GM18861 (cell line): ENCODE measurements around the gene EML6.

Experiments
- ATAC-seq: cut with Tn5 transposase; IDR thresholded peaks from one replicate; pipeline ENCODE4 v1.9.1; 2021; ENCODE audit not compliant: unreplicated experiment

Gene EML6

GRCh38 chr2:54704688-54705605 is 18.5 kb upstream of the EML6 start:
- ATAC-seq, result peak; percentile 73

DNA sequence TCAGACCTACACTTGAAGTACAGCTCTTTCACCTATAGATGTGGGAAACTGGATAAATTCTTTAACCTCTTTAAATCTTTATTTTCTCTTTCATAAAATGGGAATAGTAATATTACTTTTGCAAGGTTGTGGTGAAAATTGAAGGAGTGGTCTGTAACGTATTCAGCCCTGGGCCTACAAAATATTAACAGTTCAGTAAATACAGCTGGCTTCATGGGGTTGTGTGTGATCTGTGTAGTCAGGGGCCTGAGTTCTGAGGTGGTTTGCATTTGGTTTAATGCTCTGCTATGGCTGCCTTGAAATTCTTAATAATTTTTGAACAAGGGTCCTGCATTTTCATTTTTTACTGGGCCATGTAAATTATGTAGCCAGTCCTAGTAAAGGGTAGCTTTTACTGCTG is 16.8 kb upstream of the EML6 start:
- no peak for ATAC-seq

DNA sequence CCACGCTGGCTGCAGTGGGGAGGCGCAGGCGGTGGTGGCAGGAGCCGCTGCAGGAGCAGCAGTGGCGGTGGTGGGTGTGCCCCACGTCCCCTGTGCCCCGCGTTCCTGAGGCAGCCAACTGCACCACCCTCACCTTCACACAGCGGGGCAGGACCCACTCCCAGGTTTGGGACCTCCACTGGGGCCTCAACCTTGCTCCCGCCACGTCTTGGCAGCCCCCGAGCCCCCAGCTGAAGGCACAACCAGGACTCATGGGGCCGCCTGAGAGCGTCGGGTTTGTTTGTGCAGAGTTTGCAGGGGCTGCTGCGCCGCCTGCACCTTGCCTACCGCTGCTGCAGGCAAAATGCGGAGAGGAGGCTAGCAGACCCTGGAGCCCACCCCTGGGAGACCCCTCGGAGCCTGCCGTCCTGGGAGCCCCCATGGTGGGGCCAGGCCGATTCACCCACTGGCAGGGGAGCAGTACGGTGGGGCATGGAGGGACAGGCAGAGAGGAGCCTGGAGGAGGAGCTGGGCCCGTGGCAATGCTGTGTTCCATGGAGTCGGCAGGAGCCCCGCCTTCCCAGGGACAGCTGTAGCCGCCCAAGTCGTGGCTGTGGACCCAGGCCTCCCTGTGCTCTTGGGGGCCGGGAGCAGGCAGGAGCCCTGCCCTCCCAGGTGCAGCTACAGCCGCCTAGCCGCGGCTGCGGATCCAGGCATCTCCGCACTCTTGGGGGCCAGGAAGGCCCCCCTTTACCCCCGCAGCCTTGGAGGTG is 14.7 kb upstream of the EML6 start:
- no peak for ATAC-seq

GRCh38 chr2:54709336-54709809 is 14.1 kb upstream of the EML6 start:
- no peak for ATAC-seq

GRCh38 chr2:54710216-54710615 is 13.2 kb upstream of the EML6 start:
- ATAC-seq, result no peak

DNA sequence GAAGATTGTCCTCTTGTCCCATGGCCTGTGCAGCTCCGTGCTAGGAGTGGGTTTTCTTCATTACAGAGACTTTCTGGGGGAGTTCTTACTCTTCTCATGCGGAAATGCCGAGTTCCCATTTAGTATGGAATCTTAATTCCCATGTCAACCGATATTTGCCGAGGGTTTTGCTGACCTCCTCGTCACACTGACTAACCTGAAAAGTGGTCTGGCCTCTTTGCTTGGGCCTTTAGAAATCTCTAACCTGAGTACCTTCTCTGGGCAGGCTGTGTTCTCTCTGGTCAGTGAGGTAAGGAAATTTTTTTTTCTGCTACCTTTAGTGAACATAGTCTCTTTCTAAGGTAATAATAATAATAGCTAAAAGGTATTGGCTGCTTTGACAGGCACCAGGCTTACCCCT is 10.9 kb upstream of the EML6 start:
- no peak for ATAC-seq

- no peak for ATAC-seq
Measured at GRCh38 chr2:54714996-54715395, 8.5 kb upstream of the EML6 start.

DNA sequence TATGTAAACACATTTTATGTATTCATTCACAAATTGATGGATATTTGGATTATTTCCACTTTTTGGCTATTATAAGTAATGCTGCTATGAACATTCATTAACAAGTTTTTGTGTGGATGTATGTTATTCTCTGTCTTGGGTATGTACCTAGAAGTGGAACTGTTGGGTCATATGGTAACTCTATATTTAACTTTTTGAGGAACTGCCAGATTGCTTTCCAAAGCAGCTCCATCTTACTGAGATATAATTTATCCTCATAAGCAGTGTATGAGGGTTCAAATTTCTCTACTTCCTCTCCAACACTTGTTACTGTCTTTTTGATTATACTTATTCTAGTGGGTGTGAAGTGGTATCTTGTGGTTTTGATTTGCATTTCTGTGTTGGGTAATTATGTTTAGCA is 7.1 kb upstream of the EML6 start:
- ATAC-seq, result no peak

DNA sequence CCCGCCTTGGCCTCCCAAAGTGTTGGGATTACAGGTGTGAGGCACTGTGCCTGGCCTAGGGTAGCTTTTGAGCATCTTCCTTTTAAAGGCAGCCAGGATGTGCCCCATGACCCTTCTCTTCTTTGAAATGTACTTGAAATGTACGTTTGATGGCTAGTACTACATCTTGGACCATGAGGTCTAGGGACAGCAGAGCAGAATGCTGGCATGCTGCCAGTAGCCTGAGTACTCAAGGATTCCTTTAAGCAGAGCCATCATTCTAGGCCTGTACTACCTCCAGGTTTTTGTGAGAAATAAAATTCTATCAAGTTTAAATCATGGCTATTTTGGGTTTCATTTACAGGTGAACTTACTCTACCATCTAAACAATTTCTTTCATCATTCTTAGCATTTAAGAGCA is 2.9 kb upstream of the EML6 start:
- ATAC-seq, result no peak

DNA sequence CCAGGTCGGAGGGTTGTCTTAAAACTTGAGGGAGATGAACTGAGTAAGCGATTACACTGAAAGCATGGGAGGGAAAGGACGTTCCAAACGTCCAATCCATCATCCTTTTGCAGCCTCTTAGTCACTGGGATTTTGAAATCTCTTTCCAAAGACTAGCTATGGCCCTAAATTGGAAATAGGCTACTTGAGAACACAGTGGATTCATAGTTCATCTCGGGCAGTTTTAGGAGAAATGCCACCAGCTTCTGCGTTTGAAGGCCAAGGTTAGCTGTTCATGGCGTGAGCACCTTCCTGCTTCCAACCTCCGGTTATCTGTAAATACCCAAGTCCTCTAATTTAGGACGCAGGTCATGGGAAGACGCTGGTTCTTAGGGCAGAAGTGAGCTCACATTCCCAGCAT is 821 bp upstream of the EML6 start:
- no peak for ATAC-seq

DNA sequence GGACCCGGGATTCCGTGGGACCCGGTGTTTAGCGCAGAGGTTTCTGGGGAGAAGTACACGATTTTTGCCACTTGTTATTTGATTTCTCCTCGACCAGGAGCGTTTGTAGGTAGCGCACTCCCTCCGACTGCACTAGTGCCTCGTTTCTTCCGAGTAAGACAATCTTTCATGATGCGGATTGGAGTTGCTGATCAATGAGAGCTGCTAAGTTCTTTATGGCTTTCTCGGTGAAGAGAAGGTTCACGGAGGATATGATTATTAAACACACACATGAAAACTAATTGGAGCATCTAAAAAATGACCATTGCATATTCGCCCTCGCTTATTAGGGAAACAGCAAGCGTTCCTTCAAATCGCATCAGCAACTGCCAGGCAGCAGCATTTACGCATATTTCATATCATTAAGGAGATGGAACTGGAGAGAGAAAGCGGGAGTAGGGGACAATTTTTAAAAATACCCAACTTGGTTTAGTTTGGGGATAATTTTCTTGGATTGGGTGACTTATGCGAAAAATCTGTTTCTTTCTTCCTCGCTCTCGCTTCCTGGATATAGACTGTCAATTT is 616 bp downstream of the EML6 start:
- ATAC-seq, result no peak

GRCh38 chr2:54724560-54725342 is 1.3 kb downstream of the EML6 start:
- no peak for ATAC-seq

DNA sequence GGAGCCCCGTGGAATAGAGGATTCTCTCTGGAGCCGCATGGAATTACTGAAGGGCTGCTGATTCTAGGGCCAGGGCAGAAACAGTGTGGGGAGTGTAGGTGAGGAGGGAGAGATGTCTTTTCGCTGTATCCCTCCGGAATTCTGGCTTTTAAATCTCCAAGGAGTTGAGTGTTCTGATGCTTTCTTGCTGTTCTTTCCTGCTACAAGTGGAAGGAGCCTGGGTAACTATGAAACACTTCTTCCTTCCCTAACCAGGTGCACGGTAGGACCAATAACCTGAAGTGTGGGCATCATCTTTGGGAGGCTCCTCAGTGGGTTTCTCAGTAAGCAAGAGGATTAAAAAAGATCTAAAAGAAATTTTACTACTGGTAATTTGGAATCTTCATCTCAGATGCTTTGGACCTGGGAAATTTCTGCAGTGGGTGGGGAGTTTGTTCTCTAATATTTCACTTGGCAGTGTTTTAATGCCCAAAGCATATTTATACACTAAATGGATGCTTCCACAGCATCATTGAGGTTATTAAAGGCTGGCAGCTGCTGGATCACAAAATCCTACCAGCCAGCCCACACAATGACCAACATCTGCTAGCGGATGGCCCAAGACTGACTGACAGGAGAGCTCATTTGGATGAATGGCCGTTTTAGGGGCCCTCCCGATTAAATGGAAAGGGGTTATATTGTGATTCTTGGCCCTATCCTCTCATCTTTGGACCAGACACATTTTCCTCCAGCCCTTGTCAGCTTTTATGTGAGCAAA is 2.1 kb downstream of the EML6 start:
- no peak for ATAC-seq

DNA sequence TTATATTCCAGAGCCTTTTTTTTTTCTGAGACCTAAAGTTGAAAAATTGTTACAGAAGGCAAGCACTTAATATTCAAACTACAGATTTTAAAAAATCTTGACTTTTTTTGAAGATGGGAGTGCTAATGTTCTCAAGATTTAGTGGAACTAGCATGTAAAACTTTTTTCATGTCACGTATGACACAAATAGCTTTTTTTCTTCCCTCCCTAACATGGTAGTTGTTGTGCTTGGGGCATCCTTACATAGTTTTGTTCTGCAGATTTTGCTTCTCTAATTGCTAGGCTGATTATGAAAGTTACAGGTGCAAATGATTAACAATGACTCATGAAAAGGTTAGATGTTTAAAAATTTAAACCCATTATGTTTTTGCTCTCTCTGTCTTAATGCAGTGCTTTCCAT is 3.0 kb downstream of the EML6 start:
- ATAC-seq, result no peak

- ATAC-seq, result no peak
Measured at GRCh38 chr2:54726940-54727339, 3.5 kb downstream of the EML6 start.

- ATAC-seq, result no peak
Measured at GRCh38 chr2:54728669-54729120, 5.2 kb downstream of the EML6 start.

- ATAC-seq, result no peak
Measured at GRCh38 chr2:54735636-54736035, 12.2 kb downstream of the EML6 start.

GRCh38 chr2:54738281-54738680 is 14.8 kb downstream of the EML6 start:
- ATAC-seq, result no peak

DNA sequence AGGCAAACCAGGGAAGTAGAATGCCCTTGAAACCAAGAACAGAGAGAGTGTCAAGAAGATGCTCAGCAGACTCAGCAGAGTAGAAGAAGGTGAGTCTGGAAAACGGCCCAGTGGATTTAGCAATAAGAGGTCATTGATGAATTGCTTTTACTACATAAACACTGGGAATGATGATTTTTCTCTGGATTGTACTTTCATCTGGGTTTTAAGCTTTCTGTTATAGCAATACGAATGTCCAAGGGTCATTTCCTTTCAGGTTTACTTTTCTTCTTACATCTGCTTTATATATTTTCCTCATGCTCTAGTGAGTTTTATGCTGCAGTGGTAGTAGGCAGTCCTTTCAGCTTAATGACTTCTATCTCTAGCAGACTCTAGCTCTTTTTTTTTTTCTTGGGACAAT is 16.9 kb downstream of the EML6 start:
- ATAC-seq, result no peak

DNA sequence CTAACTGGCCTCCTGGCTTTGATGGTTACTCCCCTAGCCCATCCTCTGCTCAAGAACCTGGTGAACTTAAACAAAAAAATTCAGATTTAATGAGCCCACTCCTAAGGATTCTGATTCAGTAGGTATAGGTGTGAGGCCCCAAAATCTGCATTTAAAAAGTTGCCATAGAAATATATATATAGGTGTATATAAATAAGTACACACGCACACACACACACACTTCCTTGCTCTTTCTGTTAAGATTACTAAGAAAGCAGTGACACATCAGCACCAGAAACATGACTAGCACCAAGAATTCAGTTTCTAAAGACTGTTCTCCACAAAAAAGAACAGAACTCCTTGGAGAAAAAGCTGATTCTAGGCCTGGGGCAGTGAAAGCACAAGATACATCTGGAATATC is 17.8 kb downstream of the EML6 start:
- no peak for ATAC-seq
